GM15510 (cell line): ENCODE results near the gene TBL1XR1.

Experiments used
- POLR2A ChIP-seq: IDR thresholded peaks from 3 replicates; pipeline ENCODE4 v1.6.1; 2011; ENCODE audit warnings: borderline replicate concordance; ENCODE audit not compliant: insufficient read length; ENCODE audit errors: extremely low read depth

Gene TBL1XR1

DNA sequence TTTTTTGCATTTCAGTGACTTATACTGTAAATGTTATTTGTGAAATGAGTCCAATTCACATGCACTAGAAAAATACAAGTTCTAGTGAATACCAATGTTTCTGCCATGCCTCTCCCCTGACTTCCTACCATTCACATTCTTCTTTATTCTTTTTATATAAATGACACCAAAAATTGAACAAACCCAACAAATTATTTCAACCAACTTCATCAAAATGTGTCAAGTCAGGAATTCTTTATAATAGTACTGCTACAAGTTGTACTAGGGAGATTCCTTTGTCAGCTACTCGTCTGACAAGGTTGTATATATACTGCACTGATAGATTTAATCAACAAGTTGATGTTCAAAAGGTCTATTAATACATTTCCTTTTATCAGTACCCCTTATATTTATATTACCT is 3.0 kb downstream of the TBL1XR1 start:
- TF ChIP-seq POLR2A, result no peak

DNA sequence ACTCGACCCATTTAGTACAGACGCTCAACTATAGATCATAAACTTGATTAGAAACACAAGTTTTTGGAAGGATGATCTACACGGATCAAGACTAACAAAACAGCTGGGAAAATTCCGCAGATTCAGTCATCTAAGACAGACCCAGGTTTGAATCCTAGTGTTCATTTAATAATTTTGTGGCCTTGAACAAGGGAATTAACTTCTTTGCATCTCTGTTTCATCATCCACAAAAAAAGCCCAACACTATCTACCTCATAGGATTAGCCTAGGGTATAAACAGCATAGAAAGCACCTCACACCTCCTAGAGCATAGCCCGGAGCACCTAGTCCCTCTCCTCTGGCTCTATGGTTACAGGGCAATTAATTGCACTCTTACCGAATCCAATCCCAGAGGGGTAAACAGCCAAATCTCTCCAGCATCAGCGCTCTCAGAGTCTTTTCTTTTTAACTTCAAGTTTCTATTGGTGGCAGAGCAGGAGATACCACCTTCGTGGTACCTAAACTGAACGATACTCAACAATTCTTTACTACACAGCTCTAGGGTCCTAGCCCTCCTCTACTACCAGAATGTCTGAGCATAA is 3.5 kb downstream of the TBL1XR1 start:
- no peak for TF ChIP-seq POLR2A

DNA sequence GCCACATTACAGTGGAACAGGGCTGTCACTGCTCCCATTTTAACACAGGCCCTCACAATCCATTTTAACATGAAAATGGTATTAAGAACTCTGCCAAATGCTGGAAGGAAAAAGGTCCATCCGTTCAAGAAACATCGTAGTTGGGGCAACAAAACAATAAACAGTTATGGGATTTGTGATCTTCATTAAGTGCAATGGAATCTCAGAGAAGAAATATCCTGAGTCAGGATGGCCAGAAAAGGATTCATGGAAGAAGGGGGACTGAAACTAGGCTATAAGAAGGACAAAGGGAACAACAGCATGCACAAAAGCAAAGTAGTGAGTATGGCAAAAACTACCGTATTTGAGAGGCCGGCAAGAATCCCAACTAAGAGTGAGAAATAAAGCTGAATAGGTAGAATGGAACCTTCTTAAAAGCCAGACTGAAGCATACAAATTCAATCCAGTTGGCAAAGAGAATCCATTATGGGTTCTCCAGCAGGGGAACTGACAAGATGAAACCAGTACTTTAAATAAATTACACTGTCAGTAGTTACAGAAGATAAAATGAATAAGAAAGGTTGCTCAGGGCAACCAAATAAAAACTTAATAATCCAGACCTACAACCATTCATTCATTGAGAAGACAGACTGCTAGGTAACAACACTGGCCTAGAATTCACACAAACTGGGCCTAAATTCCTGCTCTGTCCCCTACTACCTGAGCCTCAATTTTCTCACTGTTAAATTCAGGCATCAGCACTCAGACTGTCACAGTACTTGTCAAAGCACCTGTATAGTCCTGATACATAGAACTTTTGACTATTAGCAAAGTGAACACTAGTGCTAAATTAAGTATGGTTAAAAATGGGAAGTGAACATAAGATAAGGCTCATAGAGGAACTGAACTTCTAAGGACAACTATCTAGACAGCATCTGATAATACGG is 6.3 kb downstream of the TBL1XR1 start:
- TF ChIP-seq POLR2A, result no peak

DNA sequence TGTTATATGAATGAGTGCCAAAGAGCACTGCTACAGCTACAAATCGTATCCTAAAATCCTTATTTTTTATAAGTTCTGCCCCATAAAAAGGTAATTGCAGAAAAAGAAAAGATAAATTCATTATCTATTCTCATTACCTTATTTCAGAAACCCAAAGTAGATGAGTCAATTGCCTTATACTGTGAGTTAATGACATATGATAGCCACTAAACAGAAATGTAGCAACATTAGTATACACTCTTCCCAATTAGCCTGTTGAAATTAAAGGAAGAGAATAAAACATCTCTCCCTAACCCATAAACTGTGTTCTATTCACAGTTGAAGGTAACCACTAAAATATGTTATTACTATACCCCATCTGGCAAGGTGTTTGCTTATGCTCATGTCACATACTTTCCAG is 11.0 kb downstream of the TBL1XR1 start:
- TF ChIP-seq POLR2A, result no peak

GRCh38 chr3:177185035-177185574 is 12.2 kb downstream of the TBL1XR1 start:
- TF ChIP-seq POLR2A, result no peak

DNA sequence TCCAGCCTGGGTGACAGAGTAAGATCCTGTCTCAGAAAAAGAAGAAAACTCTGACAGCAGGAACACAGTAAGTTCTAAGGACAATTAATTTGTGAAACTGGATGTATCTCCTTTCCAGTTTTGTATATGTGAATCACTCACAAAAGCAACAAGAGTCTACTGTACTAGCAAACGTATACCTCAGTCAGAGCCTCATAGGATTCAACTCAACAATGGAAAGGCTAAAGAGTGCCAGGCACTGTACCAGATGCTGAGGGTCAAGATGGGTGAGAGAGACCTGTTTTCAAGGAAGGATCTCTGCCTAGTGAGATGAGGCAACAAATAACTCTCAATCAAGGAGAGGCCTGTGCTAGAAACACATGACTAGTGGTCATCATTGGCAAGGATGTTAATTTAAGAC is 14.9 kb downstream of the TBL1XR1 start:
- TF ChIP-seq POLR2A, result no peak

- no peak for TF ChIP-seq POLR2A
Measured at GRCh38 chr3:177181418-177181817, 15.9 kb downstream of the TBL1XR1 start.

DNA sequence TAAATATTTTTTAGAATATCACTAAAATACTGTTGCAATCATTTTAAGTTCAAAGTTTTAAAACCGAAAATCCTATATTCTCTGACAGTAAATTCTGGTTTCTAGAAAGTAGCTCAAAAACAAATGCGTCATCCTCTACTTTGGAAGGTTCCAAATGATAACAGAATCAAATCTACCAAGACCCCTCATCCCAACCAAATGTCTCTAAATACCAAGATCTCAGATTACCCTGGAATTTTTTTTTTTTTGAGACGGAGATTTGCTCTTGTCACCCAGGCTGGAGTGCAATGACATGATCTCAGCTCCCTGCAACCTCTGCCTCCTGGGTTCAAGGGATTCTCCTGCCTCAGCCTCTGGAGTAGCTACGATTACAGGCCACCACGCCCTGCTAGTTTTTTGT is 16.8 kb downstream of the TBL1XR1 start:
- TF ChIP-seq POLR2A, result no peak

GRCh38 chr3:177179281-177180067 is 17.8 kb downstream of the TBL1XR1 start:
- TF ChIP-seq POLR2A, result no peak

GRCh38 chr3:177177749-177178221 is 19.5 kb downstream of the TBL1XR1 start:
- TF ChIP-seq POLR2A, result no peak

- no peak for TF ChIP-seq POLR2A
Measured at GRCh38 chr3:177174607-177175170, 22.6 kb downstream of the TBL1XR1 start.

- TF ChIP-seq POLR2A, result no peak
Measured at GRCh38 chr3:177169936-177170722, 27.2 kb downstream of the TBL1XR1 start.

DNA sequence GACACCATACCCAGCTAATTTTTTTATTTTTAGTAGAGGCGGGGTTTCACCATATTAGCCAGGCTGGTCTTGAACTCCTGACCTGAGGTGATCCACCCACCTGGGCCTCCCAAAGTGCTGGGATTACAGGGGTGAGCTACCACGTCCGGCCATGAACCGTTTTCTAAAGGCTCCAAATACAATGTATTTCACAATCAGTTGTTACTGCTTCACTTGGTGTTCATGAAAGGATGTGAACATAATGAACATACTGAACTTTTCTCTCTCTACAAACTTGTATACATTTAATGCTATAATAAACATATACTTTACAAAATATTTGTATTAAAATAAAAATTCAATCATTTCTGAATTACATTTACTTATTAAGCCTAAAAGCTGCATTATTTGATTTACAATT is 28.9 kb downstream of the TBL1XR1 start:
- TF ChIP-seq POLR2A, result no peak

- no peak for TF ChIP-seq POLR2A
Measured at GRCh38 chr3:177162742-177163141, 34.5 kb downstream of the TBL1XR1 start.
